Activated CD8-positive, alpha-beta T cell treated with anti-CD3 and anti-CD28 coated beads, Interleukin-2, amount 10 ng/mL, durations not matched to agents 7 days and 5 days (primary cell): ENCODE results near the gene FHIP1A. TPM values are rescaled to one million over a fixed set of nuclear protein-coding genes. Genes with fewer than 3 reads are reported as not detected.
A peak's percentile ranks its signal among the peaks of the same experiment; 100 is the strongest.
"Not testable (repeated sequence)": the region's sequence is repeated elsewhere in the genome, so short reads cannot be mapped to it uniquely, and the experiment has no call there.

Source experiments
- ATAC-seq: fragments of 150-1000 bp; cut with Tn5 transposase; one replicate; pipeline ENCODE4 v1.10.0; 2021; ENCODE audit warnings: moderate library complexity
- CTCF ChIA-PET: fragments of 350-600 bp; sonication (Branson Sonifier 250); formaldehyde crosslinking; loops from one replicate; lab custom pipeline; 2021; ENCODE audit warnings: antibody characterized with exemption; lab: Charles Lee
- POLR2A ChIA-PET: fragments of 350-600 bp; sonication (Branson Sonifier 250); formaldehyde crosslinking; loops from one replicate; lab custom pipeline; 2021; ENCODE audit warnings: antibody characterized with exemption; lab: Charles Lee
- DNase-seq: peaks from one replicate; pipeline ENCODE4 v3.0.0-alpha.2; 2020
- H3K27ac Mint-ChIP-seq: one replicate; pipeline ENCODE4 v1.8.0; 2021; ENCODE audit warnings: mild to moderate bottlenecking, mixed read lengths
- H3K27me3 Mint-ChIP-seq: one replicate; pipeline ENCODE4 v1.8.0; 2021; ENCODE audit warnings: low read depth, mixed read lengths
- H3K36me3 Mint-ChIP-seq: one replicate; pipeline ENCODE4 v1.8.0; 2021; ENCODE audit warnings: low read depth, mixed read lengths
- H3K4me1 Mint-ChIP-seq: one replicate; pipeline ENCODE4 v1.8.0; 2021; ENCODE audit warnings: low read depth, mixed read lengths
- H3K4me3 Mint-ChIP-seq: one replicate; pipeline ENCODE4 v1.8.0; 2021; ENCODE audit warnings: mild to moderate bottlenecking, mixed read lengths
- H3K9me3 Mint-ChIP-seq: one replicate; pipeline ENCODE4 v1.8.0; 2022; ENCODE audit warnings: mixed read lengths; ENCODE audit not compliant: insufficient read depth
- total RNA-seq, 2 experiments: library from RNA; stranded (reverse); gene quantifications; one replicate each; pipeline ENCODE4 v1.2.3, GENCODE V29; 2021

The FHIP1A gene
- not detected for total RNA-seq

- Mint-ChIP-seq H3K4me1 (peaks cover 25% of the 10 kb centered on the region), H3K9me3 (no peaks in the 10 kb centered on the region), H3K4me3 (peak within 1 kb of the TSS; percentile 72), H3K27ac (no peak within 1 kb of the TSS), H3K36me3 (no peaks in the 10 kb centered on the region), H3K27me3 (peaks cover 56% of the 10 kb centered on the region)
- ChIA-PET CTCF (interaction anchor here (0.9 kb wide), 1 partner anchor 66 kb away, joined by 3 read pairs; no protein-coding TSS in a partner anchor), POLR2A (no interaction called here)
- ATAC-seq = peak; percentile 87
- peak; percentile 67 for DNase-seq
Measured at GRCh38 chr4:151408630-151409469, at the start of gene FHIP1A. Gene FHIP1A, plus strand, starts transcription at chr4:151409176. Its CDS starts 157,084 bp downstream, at chr4:151566260.

- ATAC-seq (no peak), DNase-seq (no peak)
- Mint-ChIP-seq H3K27ac (no peak overlapping the region), H3K4me3 (no peak overlapping the region), H3K9me3 (no peaks in the 10 kb centered on the region), H3K36me3 (no peaks in the 10 kb centered on the region), H3K27me3 (peaks cover 20% of the 10 kb centered on the region), H3K4me1 (peaks cover 2% of the 10 kb centered on the region)
- CTCF ChIA-PET = no interaction called here
- POLR2A ChIA-PET = no interaction called here
Measured at GRCh38 chr4:151359576-151359975, 49.4 kb upstream of the FHIP1A start.

GRCh38 chr4:151361126-151361525 lies 47.9 kb upstream of the FHIP1A start:
- peaks cover 2% of the 10 kb centered on the region for H3K4me1 Mint-ChIP-seq
- H3K27ac Mint-ChIP-seq = no peak overlapping the region
- peaks cover 22% of the 10 kb centered on the region for H3K27me3 Mint-ChIP-seq
- ATAC-seq (no peak), DNase-seq (no peak)
- no peak overlapping the region for H3K4me3 Mint-ChIP-seq
- POLR2A ChIA-PET = no interaction called here
- H3K9me3 Mint-ChIP-seq = no peaks in the 10 kb centered on the region
- CTCF ChIA-PET = no interaction called here
- no peaks in the 10 kb centered on the region for H3K36me3 Mint-ChIP-seq

- no peaks in the 10 kb centered on the region for H3K9me3 Mint-ChIP-seq
- CTCF ChIA-PET = interaction anchor here (0.9 to 1.2 kb wide), 2 partner anchors 25 to 45 kb away, joined by 3 read pairs; no protein-coding TSS in a partner anchor
- POLR2A ChIA-PET = no interaction called here
- peaks cover 22% of the 10 kb centered on the region for H3K27me3 Mint-ChIP-seq
- peaks cover 2% of the 10 kb centered on the region for H3K4me1 Mint-ChIP-seq
- H3K4me3 Mint-ChIP-seq = no peak overlapping the region
- no peak for DNase-seq
- no peak for ATAC-seq
- no peak overlapping the region for H3K27ac Mint-ChIP-seq
- H3K36me3 Mint-ChIP-seq = no peaks in the 10 kb centered on the region
Measured at GRCh38 chr4:151361966-151362365, 47.0 kb upstream of the FHIP1A start.

- ChIA-PET POLR2A (no interaction called here), CTCF (interaction anchor here (0.7 to 1.2 kb wide), 5 partner anchors 13 to 245 kb away, joined by 3 read pairs; no protein-coding TSS in a partner anchor)
- Mint-ChIP-seq H3K4me3 (no peak overlapping the region), H3K4me1 (peaks cover 2% of the 10 kb centered on the region), H3K9me3 (no peaks in the 10 kb centered on the region), H3K27ac (no peak overlapping the region), H3K36me3 (no peaks in the 10 kb centered on the region), H3K27me3 (peaks cover 22% of the 10 kb centered on the region)
- ATAC-seq (peak; percentile 99), DNase-seq (peak; percentile 82)
Measured at GRCh38 chr4:151362404-151363164, 46.4 kb upstream of the FHIP1A start.

- Mint-ChIP-seq H3K9me3 (no peaks in the 10 kb centered on the region), H3K27ac (no peak overlapping the region), H3K36me3 (no peaks in the 10 kb centered on the region), H3K4me1 (no peaks in the 10 kb centered on the region), H3K4me3 (no peak overlapping the region), H3K27me3 (peaks cover 14% of the 10 kb centered on the region)
- POLR2A ChIA-PET = no interaction called here
- DNase-seq (no peak), ATAC-seq (no peak)
- CTCF ChIA-PET = no interaction called here
Measured at GRCh38 chr4:151376540-151376939, 32.4 kb upstream of the FHIP1A start.

- no peak overlapping the region for H3K27ac Mint-ChIP-seq
- no peak overlapping the region for H3K4me3 Mint-ChIP-seq
- ATAC-seq (no peak), DNase-seq (no peak)
- CTCF ChIA-PET = no interaction called here
- no peaks in the 10 kb centered on the region for H3K36me3 Mint-ChIP-seq
- POLR2A ChIA-PET = no interaction called here
- H3K4me1 Mint-ChIP-seq = no peaks in the 10 kb centered on the region
- peaks cover 11% of the 10 kb centered on the region for H3K27me3 Mint-ChIP-seq
- H3K9me3 Mint-ChIP-seq = no peaks in the 10 kb centered on the region
Measured at GRCh38 chr4:151389311-151389710, 19.7 kb upstream of the FHIP1A start.

GRCh38 chr4:151389799-151390198 lies 19.2 kb upstream of the FHIP1A start:
- H3K9me3 Mint-ChIP-seq, POLR2A ChIA-PET, H3K4me3 Mint-ChIP-seq, ATAC-seq, H3K4me1 Mint-ChIP-seq, CTCF ChIA-PET, DNase-seq, H3K27ac Mint-ChIP-seq, H3K36me3 Mint-ChIP-seq: not testable (repeated sequence)
- H3K27me3 Mint-ChIP-seq = peaks cover 14% of the 10 kb centered on the region

- CTCF ChIA-PET = interaction anchor here (0.6 kb wide), 1 partner anchor 367 kb away, joined by 3 read pairs; no protein-coding TSS in a partner anchor
- H3K27ac Mint-ChIP-seq = no peak overlapping the region
- DNase-seq (no peak), ATAC-seq (no peak)
- H3K27me3 Mint-ChIP-seq = peaks cover 12% of the 10 kb centered on the region
- no peaks in the 10 kb centered on the region for H3K9me3 Mint-ChIP-seq
- POLR2A ChIA-PET = no interaction called here
- no peak overlapping the region for H3K4me3 Mint-ChIP-seq
- no peaks in the 10 kb centered on the region for H3K36me3 Mint-ChIP-seq
- H3K4me1 Mint-ChIP-seq = no peaks in the 10 kb centered on the region
Measured at GRCh38 chr4:151395873-151396272, 13.1 kb upstream of the FHIP1A start.

GRCh38 chr4:151400343-151400742 lies 8.6 kb upstream of the FHIP1A start:
- Mint-ChIP-seq H3K4me1 (no peaks in the 10 kb centered on the region), H3K27me3 (peaks cover 5% of the 10 kb centered on the region), H3K9me3 (no peaks in the 10 kb centered on the region), H3K4me3 (no peak overlapping the region), H3K27ac (no peak overlapping the region), H3K36me3 (no peaks in the 10 kb centered on the region)
- CTCF ChIA-PET = no interaction called here
- ATAC-seq = no peak
- DNase-seq = no peak
- POLR2A ChIA-PET = no interaction called here

- Mint-ChIP-seq H3K27ac (no peak overlapping the region), H3K4me1 (no peaks in the 10 kb centered on the region), H3K27me3 (peaks cover 13% of the 10 kb centered on the region), H3K9me3 (no peaks in the 10 kb centered on the region), H3K36me3 (no peaks in the 10 kb centered on the region), H3K4me3 (no peak overlapping the region)
- ATAC-seq = no peak
- DNase-seq = no peak
- ChIA-PET POLR2A (no interaction called here), CTCF (no interaction called here)
Measured at GRCh38 chr4:151401739-151402138, 7.2 kb upstream of the FHIP1A start.
